MM.1S (cell line): ENCODE measurements around the gene S100A7A.

Experiments
- EZH2 ChIP-seq: fragments of 300-600 bp; sonication (generic); optimal IDR thresholded peaks from 2 replicates; pipeline ENCODE3; 2017; ENCODE audit warnings: low read depth, mild to moderate bottlenecking, antibody characterized with exemption, low read length, mixed read lengths
- TF ChIP-seq, protein P1 (sequence below): fragments of 300-600 bp; sonication (generic); IDR thresholded peaks from 2 replicates; pipeline ENCODE4 v1.5.1; 2016; ENCODE audit warnings: antibody characterized with exemption, low read length, mixed read lengths

- TF ChIP-seq, protein P1, sequence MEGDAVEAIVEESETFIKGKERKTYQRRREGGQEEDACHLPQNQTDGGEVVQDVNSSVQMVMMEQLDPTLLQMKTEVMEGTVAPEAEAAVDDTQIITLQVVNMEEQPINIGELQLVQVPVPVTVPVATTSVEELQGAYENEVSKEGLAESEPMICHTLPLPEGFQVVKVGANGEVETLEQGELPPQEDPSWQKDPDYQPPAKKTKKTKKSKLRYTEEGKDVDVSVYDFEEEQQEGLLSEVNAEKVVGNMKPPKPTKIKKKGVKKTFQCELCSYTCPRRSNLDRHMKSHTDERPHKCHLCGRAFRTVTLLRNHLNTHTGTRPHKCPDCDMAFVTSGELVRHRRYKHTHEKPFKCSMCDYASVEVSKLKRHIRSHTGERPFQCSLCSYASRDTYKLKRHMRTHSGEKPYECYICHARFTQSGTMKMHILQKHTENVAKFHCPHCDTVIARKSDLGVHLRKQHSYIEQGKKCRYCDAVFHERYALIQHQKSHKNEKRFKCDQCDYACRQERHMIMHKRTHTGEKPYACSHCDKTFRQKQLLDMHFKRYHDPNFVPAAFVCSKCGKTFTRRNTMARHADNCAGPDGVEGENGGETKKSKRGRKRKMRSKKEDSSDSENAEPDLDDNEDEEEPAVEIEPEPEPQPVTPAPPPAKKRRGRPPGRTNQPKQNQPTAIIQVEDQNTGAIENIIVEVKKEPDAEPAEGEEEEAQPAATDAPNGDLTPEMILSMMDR, result no peak
- TF ChIP-seq EZH2, result no peak
These were observed 12.5 kb downstream of the S100A7A start for GRCh38 chr1:153428791-153429190.
